Natural killer cell (primary cell): Measurements from ENCODE around the gene CTDP1. TPM values are rescaled to one million over a fixed set of nuclear protein-coding genes. Genes with fewer than 3 reads are reported as not detected.

Experiments
- ATAC-seq, 3 donors: fragments of 150-1000 bp in 2 of 3; fragments of 200-7000 bp in 1 of 3; cut with Tn5 transposase; 1 replicate in 1 of 3; 2 replicates in 2 of 3; pipeline ENCODE4 v1.10.0; 2021; ENCODE audit warnings: mild to moderate bottlenecking in 2 of 3, moderate library complexity in 2 of 3
- DNase-seq, 2 donors: peaks; one replicate each; pipeline versions ENCODE4 v3.0.0 to v3.0.0-alpha.2; 2013 to 2021; ENCODE audit warnings: mixed read lengths in 1 of 2
- H3K27ac ChIP-seq: one replicate; pipeline ENCODE4 v1.5.1; 2013; ENCODE audit warnings: mild to moderate bottlenecking, low read length
- H3K27me3 ChIP-seq: one replicate; pipeline ENCODE4 v1.6.1; 2013; ENCODE audit warnings: low read length; ENCODE audit not compliant: control insufficient read depth, insufficient read depth
- H3K36me3 ChIP-seq: one replicate; pipeline ENCODE4 v1.6.1; 2013; ENCODE audit warnings: low read length; ENCODE audit not compliant: control insufficient read depth, insufficient read depth
- H3K4me1 ChIP-seq: one replicate; pipeline ENCODE4 v1.6.1; 2013; ENCODE audit warnings: low read length; ENCODE audit not compliant: control insufficient read depth, insufficient read depth
- H3K4me3 ChIP-seq: one replicate; pipeline ENCODE4 v1.5.1; 2013; ENCODE audit warnings: low read length
- H3K9me3 ChIP-seq: one replicate; pipeline ENCODE4 v1.6.1; 2013; ENCODE audit warnings: low read length; ENCODE audit not compliant: control insufficient read depth, insufficient read depth
- H3K27ac Mint-ChIP-seq, 2 donors: one replicate each; pipeline ENCODE4 v1.8.0; 2022; ENCODE audit warnings: mild to moderate bottlenecking in 2 of 2, mixed read lengths in 2 of 2, moderate library complexity in 1 of 2
- H3K27me3 Mint-ChIP-seq, 2 donors: one replicate each; pipeline ENCODE4 v1.8.0; 2022; ENCODE audit warnings: low read depth in 2 of 2, mixed read lengths in 2 of 2
- H3K36me3 Mint-ChIP-seq: one replicate; pipeline ENCODE4 v1.8.0; 2022; ENCODE audit warnings: mixed read lengths
- H3K4me1 Mint-ChIP-seq, 2 donors: one replicate each; pipeline ENCODE4 v1.8.0; 2022; ENCODE audit warnings: mixed read lengths in 2 of 2
- H3K4me3 Mint-ChIP-seq: one replicate; pipeline ENCODE4 v1.8.0; 2022; ENCODE audit warnings: mild to moderate bottlenecking, moderate library complexity, mixed read lengths
- H3K9me3 Mint-ChIP-seq, 2 donors: one replicate each; pipeline ENCODE4 v1.8.0; 2022; ENCODE audit warnings: mixed read lengths in 2 of 2
- CTCF ChIP-seq: fragments of 200-600 bp; IDR thresholded peaks from one replicate; pipeline ENCODE4 v1.8.0; 2022; ENCODE audit warnings: antibody characterized with exemption
- WGBS: methylation state at CpG from one replicate; pipeline ENCODE4 v1.1.7; 2013; ENCODE audit warnings: missing lambda C conversion rate; ENCODE audit not compliant: insufficient coverage; 5-methylcytosine and 5-hydroxymethylcytosine counted together
- intact Hi-C: fragments of 100-400 bp; cut with micrococcal nuclease; formaldehyde crosslinking; loops from one replicate; pipeline ENCODE4 v1.14.2; 2022
- total RNA-seq, 4 donors: library from RNA; stranded (reverse); fragments of 120-200 nt in 1 of 4; gene quantifications; one replicate each; pipeline versions ENCODE4 v1.2.3 to v1.2.4, GENCODE V29; 2013 to 2022

Gene CTDP1
- total RNA-seq, 3 donors from 2014 or later (not counting 1 experiment from before 2014, with no cell fraction given), result 66.9 to 89.4 (median 77.1) TPM

DNA sequence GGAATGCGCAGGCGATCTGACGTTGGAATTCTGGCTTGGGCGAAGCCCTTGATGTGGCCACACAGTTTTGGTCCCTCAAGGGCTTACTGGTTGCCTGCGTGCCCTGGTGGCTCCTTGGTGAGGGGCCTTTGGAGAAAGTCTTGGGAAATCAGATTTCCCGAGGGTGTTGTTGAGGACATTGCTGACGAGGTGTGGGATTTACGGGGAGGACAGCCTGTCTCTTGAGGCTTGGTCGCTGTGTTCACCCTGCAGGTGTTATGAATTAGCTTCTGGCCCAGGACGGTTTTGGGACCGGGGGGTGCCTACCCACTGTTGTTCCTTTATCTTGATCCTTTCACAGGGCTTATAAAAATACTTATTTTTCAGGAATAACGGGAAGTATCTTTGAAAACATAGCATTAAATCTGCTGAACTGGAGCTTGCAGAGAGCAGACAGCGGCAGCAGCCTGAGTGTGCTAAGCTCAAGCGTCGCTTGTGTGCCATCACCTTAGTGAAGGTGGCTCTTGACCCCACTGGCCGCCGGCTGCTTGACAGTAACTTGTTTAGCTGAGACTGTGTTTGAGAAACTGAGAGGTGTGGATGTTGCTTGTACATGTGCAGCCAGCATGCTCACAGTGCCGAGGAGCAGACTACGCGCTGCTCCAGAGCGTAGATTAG is 4.2 kb downstream of the CTDP1 start:
- WGBS, result 75% methylated on average over 21 of the region's 21 CpGs

DNA sequence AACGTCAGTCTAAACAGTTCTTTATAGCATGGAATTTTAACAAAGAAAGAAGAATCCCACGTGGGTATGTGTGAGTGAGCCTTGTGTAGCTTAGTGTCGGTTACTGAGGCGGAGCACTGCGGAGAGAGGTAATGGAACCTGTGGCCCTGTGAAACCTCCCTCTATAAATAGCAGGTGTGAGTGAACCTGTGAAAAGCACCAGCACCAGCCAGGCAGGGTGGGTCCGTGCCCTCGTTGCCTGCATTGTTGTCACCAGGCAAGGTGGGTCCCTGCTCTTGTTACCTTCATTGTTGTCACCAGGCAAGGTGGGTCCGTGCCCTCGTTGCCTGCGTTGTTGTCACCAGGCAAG is 4.7 kb downstream of the CTDP1 start:
- H3K27me3 ChIP-seq, result no peaks in the 10 kb centered on the region
- no peak overlapping the region for H3K4me3 ChIP-seq
- Mint-ChIP-seq H3K4me3 (peak overlapping the region; percentile 71), H3K4me1 (peaks cover 67 to 74% of the 10 kb centered on the region in 2 donors), H3K27ac (peak overlapping the region; percentile 81 to 82), H3K27me3 (no peaks in the 10 kb centered on the region), H3K36me3 (no peaks in the 10 kb centered on the region), H3K9me3 (no peaks in the 10 kb centered on the region)
- intact Hi-C loops, result loop anchor here (5.0 kb wide), 1 partner anchor 617 kb away; the partner anchor contains the start of gene ATP9B
- DNase-seq, result peak; percentile 46 to 50
- ATAC-seq, result peak in 2 of 3 donors; percentile 6 to 14
- H3K4me1 ChIP-seq, result peaks cover 62% of the 10 kb centered on the region
- H3K36me3 ChIP-seq, result peaks cover 4% of the 10 kb centered on the region
- no peak for TF ChIP-seq CTCF
- 31% methylated on average over 10 of the region's 10 CpGs for WGBS
- H3K9me3 ChIP-seq, result no peaks in the 10 kb centered on the region
- H3K27ac ChIP-seq, result peak overlapping the region; percentile 14

More for the DNA sequence above, 4.2 kb downstream of the CTDP1 start:
- no peak for TF ChIP-seq CTCF
- Histone ChIP-seq H3K4me3 (no peak overlapping the region), H3K9me3 (no peaks in the 10 kb centered on the region), H3K27ac (peak overlapping the region; percentile 14), H3K36me3 (peaks cover 4% of the 10 kb centered on the region), H3K27me3 (no peaks in the 10 kb centered on the region), H3K4me1 (peaks cover 64% of the 10 kb centered on the region)
- Mint-ChIP-seq H3K27ac (peak overlapping the region; percentile 81 to 82), H3K36me3 (no peaks in the 10 kb centered on the region), H3K4me1 (peaks cover 65 to 74% of the 10 kb centered on the region in 2 donors), H3K4me3 (peak overlapping the region; percentile 71), H3K9me3 (no peaks in the 10 kb centered on the region), H3K27me3 (no peaks in the 10 kb centered on the region)
- intact Hi-C loops, result loop anchor here (5.0 kb wide), 1 partner anchor 616 kb away; the partner anchor contains the start of gene ATP9B
- DNase-seq (no peak), ATAC-seq (no peak)

DNA sequence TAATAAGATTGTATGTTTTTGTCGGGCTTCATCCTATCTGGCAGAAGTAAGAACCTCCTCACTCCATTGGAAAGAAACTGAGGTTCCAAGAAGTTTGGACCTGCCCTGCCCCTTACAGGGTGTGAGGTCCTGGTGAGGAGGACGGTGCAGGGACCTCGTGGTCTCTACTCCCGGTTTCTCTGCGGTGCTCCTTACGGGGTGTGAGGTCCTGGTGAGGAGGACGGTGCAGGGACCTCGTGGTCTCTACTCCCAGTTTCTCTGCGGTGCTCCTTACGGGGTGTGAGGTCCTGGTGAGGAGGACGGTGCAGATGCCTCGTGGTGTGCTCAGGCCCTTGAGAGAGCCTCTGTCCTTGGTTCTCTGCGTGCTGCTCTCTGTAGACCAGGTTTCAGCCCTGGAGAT is 5.2 kb downstream of the CTDP1 start:
- Histone ChIP-seq H3K4me3 (no peak overlapping the region), H3K36me3 (peaks cover 4% of the 10 kb centered on the region), H3K4me1 (peaks cover 62% of the 10 kb centered on the region), H3K9me3 (no peaks in the 10 kb centered on the region), H3K27me3 (no peaks in the 10 kb centered on the region), H3K27ac (peak overlapping the region; percentile 14)
- intact Hi-C loops, result loop anchor here (5.0 kb wide), 1 partner anchor 617 kb away; the partner anchor contains the start of gene ATP9B
- DNase-seq (no peak), ATAC-seq (peak; percentile 8 to 17 (median 11))
- H3K4me3 Mint-ChIP-seq, result peak overlapping the region; percentile 71
- H3K9me3 Mint-ChIP-seq, result no peaks in the 10 kb centered on the region
- peaks cover 68 to 74% of the 10 kb centered on the region in 2 donors for H3K4me1 Mint-ChIP-seq
- peak overlapping the region; percentile 81 to 82 for H3K27ac Mint-ChIP-seq
- H3K27me3 Mint-ChIP-seq, result no peaks in the 10 kb centered on the region
- TF ChIP-seq CTCF, result no peak
- no peaks in the 10 kb centered on the region for H3K36me3 Mint-ChIP-seq
- 63% methylated on average over 13 of the region's 13 CpGs for WGBS
